HuH-7 (cell line): Measurements from ENCODE around the gene ZNF106.
A peak's percentile ranks its signal among the peaks of the same experiment; 100 is the strongest.

ENCODE experiments used
- DNase-seq: peaks from one replicate; pipeline ENCODE4 v3.0.0; 2011; ENCODE audit warnings: low spot score

The ZNF106 gene

DNA sequence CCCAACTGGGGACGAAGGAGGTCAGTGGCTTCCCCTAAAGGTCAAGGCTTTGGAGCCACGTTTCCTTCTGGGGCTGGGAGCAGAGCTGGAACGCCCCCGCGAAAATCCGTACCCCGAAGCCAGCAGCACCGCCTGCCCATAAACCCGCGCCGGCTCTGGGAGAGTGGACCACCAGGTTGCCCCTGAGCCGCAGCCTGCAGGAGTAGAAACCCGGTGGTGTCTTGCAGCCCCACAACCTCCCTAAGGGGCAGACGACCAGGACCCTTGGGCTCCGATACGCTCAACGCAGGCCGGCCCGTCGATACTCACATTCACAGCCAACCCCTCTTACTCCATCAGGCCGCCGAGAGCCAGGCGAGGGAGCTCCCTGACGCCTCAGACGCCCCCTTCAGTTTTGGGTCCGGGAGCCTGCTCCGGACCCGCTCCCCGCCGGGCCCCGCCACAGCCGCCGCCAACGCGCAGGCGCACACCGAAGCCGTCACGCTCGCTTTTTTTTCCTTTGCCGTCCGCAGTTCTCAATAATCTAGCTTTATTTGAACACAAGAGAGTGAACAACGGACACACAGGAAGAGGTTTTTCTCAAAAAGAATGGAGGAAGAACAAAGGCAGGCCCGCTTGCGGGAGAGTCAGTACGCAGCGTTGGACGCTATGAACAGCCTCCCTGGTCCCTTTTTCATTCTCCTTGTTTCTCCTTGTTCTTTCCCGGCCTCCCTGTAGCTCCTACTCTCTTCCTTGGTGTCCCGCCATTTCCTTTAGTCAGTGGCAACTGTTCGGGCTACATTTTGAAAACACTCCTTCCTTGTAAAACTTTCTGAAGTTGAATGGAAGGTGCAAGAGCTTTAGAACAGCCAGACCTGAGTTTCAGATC is at the start of gene ZNF106:
Gene ZNF106 (minus strand): TSS at position 471 of the 868 bp plus-strand sequence. CDS start 18,852 bp downstream, outside the sequence.
- peak; percentile 60 for DNase-seq

DNA sequence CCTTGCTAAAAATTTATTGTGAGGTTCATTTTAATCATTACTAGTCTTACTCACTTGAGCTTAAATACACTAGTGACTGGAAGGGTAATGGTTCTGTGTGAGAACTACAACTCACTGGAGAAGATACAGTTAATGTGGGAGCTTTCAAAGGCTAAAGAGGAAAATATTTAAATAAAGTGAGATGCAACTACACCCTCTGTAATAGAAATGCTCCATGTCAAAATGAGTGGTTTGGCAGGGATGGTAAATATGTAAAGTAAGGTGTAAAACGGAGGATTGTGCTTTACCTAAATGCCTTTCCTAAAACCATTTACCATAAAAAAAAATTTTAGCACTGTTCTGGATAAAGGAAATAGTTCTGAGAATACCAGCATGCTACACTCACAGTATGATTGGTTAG is 42.3 kb upstream of the ZNF106 start:
- DNase-seq: no peak

DNA sequence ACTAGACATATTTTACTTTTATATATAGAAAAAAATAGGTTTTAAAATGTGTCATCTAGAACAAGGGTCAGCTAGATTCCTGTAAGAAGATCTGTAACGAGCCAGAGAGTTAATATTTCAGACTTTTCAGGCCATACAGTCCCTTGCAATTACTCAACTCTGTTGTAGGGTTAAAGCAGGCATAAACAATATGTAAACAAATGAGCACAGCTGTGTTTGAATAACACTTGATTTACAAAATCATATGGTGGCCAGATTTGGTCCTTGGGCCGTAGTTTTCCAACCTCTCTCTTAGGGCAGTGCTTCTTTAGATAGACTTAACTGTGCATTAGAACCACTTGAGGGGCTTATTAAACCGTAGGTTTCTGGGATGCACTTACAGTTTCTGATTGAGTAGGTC is 38.0 kb upstream of the ZNF106 start:
- no peak for DNase-seq

DNA sequence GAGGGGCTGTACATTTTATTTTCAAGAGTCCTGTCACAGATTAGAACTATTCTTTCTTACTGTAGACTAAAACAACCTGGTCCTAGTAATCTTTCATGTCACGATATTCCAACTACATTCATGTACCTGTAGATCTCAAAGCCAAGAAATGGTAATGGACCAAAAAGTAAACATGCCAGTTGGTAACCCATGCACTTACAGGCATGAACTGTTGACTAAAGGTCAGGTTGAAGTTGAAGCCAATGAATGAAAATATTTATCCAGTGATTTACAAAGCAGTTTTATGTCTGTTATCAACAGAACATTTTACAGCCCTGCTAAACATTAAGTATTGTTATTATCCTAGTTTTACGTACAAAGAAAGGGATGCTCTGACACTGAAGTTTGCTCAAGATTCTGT is 32.4 kb upstream of the ZNF106 start:
- no peak for DNase-seq

DNA sequence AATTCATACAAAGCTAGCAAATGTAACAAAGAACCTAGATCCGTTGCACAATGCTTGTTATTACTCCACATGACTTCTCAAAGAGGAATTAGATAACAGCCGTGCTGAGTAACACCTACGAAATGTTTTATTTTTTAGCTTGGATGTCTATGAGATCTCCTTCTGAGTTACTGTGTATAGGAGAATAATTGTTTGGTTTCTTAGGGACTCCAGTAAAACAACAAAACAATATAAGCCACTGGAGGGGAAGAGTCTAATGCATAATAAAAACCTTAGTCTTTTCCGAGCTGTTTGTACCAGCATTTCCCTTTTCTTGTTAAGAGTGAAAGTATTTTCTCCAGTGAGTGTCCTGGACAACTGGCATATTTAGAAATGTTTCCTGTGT is 20.1 kb upstream of the ZNF106 start:
- no peak for DNase-seq

DNA sequence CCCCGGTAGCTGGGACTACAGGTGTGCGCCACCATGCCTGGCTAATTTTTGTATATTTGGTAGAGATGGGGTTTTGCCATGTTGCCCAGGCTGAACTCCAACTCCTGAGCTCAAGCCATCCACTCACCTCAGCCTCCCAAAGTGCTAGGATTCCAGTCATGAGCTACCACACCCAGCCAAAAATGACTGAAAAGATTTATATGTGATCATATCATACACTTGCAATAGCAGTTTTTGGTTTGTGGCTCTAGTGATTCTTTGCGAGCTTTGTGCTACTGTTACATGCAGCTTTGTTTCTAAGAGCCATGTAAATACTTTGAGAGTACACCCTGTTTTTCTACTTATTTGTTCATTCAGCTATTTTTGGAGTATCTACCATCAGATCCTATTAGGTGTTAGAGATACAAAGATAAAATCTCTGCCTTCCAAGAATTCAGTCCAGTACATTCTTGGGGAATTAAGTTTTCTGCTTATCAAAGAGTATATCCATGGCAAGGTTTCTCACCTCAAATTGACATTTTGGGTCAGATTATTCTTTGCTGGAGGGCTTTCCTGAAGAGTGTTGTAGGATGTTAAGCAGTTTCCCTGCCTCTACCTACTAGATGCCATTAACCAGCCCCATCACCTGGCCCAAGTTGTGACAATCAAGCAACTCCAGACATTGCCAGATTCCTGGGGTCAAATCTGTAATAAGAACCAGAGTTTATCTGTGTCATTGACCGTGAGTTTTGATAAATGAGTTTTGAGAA is 19.5 kb upstream of the ZNF106 start:
- DNase-seq: no peak

DNA sequence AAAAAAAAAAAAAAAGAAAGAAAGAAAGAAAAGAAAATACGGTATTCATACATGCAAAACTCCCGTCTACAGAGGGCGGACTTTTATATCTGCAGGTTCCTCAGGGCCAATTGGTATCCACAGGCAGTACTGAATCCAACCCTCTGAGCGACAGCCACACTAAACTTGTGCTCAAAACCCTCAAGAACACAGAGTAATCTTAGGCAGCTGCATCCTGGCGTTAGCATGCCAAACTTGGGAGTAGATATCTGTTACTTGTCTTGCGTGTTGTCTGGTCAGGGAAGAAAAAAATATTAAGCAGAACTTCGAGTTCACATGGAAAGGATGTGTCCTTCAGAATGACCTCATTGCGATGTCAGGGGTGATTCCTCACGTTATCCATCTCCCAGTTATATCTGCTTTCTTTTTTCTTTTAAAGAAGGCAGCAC is 17.3 kb upstream of the ZNF106 start:
- DNase-seq: no peak

DNA sequence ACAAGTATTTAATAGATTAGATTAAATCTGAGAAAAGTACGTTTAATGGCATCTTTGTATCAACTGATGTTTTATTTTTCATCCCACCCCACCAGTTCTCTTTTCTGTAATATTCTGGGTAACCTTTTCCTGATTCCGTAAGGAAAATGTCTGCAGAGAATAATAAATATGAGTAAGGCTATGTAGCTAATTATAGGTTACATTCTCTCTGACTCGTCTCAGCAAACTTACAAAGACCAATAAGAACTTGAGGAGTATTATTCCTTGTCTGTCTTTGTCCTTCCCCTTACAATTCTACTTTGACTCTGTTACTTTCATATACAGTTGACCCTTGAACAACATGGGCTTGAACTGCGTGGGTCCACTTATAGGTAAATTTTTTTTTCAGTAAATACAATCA is 16.6 kb upstream of the ZNF106 start:
- DNase-seq: no peak

DNA sequence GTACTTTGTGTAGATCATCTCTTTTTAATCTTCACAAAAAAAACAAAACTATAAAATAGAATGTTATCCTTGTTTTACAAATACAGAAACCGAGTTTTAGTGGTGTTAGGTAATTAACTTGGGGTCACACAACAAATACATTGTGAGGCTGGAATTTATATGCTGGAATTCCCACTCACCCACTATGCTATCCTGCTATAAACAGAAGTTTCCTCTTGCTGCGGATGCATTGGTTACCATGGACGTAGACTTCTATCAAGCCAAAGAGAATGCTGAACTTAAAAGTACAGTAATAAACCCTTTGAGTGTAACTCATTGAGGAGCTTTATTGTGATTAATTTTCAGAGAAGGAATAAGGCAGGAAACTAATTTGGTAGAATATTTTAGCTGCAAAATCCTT is 13.7 kb upstream of the ZNF106 start:
- no peak for DNase-seq

DNA sequence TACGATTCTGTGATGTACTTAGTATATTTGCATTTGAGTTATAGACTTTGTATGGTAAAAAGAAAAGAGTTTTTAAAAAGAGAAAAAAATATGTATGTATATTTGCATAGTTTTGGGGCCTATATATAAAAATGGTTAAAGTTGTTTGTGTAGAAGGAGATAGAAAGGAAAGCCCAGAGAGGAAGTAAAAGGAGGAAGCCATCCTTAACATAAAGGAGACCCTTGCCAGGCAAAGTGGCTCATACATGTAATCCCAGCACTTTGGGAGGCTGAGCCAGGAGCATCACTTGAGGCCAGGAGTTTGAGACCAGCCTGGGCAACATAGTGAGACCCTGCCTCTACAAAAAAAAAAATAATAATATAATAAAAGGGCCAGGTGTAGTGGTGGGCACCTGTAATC is 12.9 kb upstream of the ZNF106 start:
- no peak for DNase-seq

DNA sequence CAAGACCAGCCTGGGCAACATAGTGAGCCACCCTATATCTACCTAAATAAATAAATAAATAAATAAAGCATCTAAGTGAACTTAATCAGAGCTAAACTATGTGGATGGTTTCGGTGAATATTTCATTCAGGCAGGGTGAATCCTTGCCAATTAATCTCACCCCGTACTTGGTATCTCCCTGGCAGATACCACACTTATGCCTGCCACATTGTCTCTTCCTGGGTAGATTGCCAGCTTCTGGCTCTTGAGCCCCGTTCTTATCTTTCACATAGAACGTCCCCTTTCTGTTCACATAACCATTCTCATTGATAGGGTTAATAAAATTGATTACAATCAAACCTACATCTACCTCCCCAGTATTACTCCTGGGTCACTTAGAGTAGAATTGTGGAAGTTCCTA is 11.5 kb upstream of the ZNF106 start:
- no peak for DNase-seq

DNA sequence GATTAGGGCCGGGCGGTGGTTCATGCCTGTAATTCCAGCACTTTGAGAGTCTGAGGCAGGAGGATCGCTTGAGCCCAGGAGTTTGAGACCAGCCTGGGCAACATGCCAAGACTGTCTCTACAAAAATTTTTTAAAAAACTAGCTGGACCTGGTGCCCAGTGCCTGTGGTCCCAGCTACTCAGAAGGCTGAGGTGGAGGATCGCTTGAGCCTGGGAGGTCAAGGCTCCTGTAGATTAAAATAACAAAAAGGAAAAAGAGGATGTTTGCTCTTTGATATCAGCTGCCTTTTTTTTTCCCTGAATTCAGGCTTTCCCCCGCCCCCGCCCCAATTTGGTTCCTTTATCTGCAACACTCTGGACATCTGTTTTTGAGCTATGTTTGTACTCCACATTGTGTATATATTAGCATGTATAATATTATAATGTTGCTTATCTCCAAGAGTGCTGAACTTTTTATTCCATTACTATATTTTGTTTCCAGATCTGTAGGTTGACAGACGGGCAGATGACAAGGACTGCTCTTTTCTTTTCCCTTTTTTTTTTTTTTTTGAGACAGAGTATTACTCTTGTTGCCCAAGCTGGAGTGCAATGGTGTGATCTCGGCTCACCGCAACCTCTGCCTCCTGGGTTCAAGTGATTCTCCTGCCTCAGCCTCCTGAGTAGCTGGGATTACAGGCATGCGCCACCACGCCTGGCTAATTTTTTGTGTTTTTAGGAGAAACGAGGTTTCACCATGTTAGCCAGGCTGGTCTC is 9.1 kb upstream of the ZNF106 start:
- DNase-seq: no peak

DNA sequence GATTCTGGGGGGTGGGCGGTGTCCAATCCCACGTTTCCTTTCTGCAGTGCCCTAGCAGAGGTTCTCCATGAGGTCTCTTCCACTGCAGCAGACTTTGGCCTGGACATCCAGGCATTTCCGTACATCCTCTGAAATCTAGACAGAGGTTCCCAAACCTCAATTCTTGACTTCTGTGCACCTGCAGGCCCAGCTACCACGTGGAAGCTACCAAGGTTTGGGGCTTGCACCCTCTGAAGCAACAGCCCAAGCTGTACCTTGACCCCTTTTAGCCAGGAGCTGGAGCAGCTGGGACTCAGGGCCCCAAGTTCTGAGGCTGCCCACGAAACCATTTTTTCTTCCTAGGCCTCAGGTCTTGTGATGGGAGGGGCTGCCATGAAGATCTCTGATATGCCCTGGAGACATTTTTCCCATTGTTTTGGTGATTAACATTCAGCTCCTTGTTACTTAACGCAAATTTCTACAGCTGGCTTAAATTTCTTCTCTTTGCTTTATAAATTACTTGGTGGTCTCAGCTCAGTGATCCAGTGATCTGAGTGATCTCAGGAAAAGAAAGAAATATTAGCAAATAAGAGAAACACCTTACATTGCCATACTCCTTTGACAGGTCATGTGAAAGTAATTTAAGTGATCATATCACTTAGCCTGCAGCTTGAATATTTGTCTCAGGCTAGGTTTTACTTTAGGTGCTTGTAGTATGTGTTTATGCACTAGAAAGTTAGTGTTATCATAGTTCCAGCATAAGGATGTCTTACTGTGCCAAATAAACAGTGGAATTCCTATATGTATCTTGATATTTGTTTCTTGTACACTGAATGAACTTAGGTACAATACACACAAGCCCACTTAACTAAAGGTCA is 7.5 kb upstream of the ZNF106 start:
- no peak for DNase-seq

DNA sequence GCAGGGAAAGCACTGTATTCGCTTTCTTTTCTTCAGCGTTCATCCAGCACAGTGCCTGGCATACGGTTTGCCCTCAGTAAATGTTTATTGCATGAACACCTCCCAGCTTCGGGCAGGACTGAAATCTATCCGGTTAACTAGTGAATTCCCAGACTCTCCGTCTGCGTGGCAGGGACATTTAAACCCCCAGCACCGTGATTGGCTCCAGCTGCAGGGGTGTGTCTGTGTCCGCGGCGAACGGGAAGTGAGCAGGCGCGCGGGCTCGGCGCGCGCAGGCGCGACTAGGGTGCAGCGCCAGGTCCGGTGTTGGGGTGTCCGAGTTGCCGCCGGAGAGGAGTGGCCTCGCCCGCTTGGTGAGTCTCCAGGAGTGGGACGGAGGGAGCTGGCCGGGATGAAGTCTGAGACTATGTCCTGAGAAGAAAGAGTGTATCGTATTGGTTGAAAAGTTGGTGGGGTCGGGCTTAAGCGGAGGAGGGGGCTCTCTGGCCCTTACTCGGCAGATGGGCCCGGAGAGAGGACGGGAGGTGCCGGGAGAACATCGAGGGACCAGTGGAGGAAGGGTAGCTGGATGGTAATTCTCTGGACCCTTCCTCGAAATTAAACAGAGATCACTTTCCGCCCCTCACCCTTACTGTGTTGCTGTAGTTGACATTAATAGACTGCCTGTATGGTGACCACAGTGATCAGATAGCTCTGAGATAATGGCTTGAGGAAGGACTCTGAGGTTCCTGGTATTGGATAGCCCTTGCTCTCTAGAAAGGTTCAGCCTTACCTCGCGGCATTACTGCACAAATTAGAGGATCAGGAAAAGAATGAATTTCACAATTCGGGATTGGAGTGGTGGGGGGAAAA is 4.6 kb upstream of the ZNF106 start, which contains the start of gene SNAP23:
Gene SNAP23 (plus strand): TSS at position 274 of the 852 bp plus-strand sequence. CDS start 16,213 bp downstream, outside the sequence.
- peak; percentile 91 for DNase-seq

DNA sequence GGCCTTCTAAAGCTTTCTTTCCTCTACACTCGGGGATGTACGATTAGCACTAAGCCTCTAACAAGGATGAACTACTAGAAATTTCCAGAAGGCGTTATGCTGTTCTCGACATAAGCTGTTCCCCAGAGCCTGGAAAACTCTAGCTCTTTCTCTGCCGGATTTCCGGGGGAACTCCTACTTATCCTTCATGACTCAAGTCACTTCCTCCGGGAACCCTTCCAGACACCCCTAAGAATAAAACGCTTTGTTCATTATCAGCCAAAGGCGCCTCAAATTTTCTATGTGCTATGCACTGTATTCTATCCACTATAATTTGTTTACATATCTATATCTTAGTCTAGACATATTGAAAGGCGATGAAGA is 4.0 kb upstream of the ZNF106 start:
- no peak for DNase-seq

DNA sequence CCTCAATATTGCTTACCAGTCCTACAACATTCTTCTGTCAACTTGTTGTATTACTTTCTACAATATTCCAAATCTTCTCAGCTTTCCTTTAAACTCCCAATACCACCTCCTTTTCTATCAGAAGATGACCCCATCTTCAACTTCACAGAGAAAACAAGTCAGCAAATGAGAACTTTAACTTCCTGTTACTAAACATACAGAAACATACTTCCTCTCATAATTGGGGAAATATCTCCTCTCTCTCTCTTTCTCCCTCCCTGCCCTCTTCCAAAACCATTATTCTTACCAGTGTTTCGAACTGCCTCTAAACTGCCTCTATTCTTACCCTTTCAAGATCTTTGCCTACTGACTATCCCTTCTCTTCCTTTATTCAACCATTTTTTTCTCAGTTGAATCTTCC is 2.7 kb upstream of the ZNF106 start:
- no peak for DNase-seq

DNA sequence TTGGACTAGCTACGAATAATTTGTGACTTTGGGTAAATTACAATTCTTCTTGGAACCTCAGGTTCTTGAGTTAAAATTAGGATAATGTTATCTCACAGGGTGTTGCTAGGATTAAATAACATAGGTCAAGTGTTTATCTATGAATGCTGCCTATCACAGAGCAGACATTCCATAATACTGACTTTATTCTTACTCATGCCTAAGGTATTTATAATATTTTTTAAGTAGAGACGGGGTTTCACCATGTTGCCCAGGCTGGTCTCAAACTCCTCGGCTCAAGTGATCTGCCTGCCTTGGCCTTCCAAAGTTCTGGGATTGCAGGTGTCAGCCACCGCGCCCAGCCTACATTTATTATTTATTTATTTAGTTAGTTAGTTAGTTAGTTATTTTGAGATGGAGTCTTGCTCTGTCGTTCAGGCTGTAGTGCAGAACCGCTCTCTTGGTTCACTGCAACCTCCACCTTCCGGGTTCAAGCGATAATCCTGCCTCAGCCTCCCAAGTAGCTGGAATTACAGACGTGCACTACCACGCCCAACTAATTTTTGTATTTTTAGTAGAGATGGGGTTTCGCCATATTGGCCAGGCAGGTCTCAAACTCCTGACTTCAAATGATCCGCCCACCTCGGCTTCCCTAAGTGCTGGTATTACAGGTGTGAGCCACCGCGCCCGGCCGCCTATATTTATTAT is 741 bp upstream of the ZNF106 start:
- DNase-seq: no peak

DNA sequence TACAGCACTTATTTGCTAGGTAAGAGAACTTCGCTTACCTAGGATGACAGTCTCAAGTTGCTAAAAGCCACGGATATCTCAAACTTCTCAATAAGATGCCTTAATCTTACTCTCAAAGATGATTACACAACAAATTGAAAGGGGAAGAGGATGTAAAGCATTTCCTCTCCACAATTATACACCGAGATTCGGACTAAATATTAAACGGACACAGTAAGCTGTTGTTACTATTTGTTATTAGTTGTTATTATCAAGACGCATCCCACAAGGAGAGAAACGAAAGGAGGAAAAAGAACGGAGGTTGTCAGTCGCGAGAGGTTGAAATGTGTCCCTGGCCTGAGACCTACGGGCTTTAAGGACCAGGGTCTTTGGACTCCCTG is 660 bp downstream of the ZNF106 start:
- no peak for DNase-seq

DNA sequence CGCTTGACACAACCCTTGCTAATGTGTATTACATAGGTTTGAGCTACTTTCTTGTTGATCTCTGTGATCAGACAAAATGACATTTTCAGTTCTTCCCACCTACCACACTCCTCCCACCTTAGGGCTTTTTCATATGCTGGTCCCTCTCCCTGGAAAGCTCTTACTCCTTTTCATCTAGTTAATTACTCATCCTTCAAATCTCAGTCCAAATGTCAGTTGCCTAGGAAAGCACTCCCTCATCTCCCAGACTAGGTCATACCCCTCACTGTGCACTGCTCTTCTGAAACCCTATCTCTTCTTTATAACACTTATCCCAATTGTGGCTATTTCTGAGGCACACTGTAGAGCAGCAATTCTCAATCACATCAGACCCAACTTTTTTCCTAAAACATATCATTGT is 7.3 kb downstream of the ZNF106 start:
- DNase-seq: no peak

DNA sequence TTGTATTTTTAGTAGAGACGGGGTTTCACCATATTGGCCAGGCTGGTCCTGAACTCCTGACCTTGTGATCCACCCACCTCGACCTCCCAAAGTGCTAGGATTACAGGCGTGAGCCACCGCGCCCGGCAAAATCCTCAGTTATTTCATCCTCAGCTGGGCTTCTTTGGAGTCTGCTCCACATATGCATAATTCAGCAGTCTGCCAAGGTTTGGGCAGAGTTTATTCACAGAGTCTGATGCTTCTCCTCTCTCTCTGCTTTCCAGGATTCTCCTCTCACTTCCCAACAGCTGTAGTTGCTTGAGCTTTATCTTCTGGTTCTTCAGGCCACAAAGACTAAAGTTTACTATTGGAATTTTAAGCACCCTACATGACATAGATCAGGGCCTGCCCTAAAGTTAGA is 8.2 kb downstream of the ZNF106 start:
- no peak for DNase-seq
